GM18520 (cell line): ENCODE measurements around the gene ARX.

Experiments
- ATAC-seq: cut with Tn5 transposase; IDR thresholded peaks from one replicate; pipeline ENCODE4 v1.9.1; 2021; ENCODE audit not compliant: unreplicated experiment

The ARX gene

DNA sequence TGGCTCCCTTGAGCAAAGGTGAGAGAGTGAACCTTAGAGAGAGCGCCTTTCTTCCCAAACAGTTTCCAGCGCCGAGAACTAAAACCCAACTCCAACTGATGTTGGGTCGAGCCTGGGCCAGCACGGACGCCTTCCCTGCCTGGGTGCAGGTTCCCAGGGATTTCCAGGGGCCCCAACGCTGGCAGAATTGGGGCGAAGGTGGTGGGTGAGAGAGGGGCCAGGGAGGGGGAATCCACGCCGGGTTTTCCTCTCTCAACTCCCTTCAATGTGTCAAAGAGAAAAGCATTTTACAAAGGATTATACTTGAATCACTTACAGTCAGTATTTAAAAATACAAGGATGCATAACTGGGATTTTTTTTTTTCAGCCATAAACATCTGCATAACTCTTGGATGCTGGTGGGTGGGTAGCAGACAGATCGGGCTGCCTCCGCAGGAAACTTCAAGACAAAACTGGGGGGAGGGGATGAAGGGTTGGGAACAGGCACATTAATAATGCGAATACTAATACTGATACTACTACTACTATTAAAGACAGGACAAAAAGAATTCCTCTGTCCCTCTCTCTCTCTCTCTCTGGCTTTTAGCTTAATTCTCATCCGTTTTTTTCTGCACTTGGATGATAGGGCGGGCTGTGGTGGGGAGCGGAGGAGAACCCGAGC is 1.3 kb upstream of the ARX start:
- ATAC-seq: no peak

GRCh38 chrX:25016361-25016671 is 551 bp upstream of the ARX start:
- ATAC-seq: no peak

- no peak for ATAC-seq
Measured at GRCh38 chrX:25014366-25014838, 1.4 kb downstream of the ARX start.

DNA sequence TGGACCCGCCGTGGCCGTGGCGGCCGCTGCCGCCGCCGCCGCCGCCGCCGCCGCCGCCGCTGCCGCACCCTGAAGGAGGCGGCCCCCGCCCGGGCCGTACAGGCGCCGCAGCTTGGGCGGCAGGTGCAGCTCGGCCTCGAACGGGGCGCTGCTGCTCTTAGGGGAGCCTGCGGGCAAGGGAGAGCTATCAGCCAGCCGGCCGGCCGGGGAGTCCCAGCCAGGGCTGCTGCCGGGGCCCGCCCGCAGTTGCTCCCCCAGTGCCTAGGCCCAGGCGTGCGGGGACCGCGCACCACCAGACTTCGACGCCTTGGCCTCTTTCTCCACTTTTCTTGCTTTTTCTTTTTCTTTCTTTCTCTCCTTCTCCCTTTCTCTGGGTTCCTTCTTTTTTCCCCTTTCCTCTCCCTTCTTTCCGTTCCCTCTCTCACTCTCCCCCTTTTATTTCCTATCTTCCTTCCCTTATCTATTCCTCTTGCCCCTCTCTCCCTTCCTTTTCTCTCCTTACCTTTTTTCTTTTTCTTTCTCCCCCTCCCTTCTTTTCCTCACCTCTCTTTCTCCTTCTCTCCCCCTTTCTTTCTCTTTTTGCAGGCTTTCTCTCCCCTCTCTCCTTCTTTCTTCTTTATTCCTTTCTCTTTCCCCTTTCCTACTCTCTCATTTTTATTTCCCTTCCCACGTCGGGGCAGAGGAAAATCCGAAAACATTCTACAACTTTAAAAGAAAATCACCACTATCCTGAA is 2.0 kb downstream of the ARX start:
- ATAC-seq: no peak

GRCh38 chrX:25012793-25013631 is 2.8 kb downstream of the ARX start:
- no peak for ATAC-seq

DNA sequence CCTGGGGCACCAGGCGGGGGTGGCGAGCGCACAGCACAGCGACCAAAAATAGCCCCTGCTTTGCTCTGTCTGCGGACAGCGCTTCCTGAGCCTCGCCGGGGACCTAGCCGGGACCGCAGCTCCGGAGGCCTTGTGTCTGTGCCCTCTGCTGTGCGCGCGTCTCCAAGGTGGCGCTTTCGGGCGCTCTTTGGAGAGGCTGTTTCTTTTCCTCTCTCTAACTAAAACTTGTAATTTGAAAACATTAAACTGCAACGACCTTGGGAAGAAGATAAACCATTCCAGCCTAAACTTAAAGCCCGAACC is 3.4 kb downstream of the ARX start:
- no peak for ATAC-seq

DNA sequence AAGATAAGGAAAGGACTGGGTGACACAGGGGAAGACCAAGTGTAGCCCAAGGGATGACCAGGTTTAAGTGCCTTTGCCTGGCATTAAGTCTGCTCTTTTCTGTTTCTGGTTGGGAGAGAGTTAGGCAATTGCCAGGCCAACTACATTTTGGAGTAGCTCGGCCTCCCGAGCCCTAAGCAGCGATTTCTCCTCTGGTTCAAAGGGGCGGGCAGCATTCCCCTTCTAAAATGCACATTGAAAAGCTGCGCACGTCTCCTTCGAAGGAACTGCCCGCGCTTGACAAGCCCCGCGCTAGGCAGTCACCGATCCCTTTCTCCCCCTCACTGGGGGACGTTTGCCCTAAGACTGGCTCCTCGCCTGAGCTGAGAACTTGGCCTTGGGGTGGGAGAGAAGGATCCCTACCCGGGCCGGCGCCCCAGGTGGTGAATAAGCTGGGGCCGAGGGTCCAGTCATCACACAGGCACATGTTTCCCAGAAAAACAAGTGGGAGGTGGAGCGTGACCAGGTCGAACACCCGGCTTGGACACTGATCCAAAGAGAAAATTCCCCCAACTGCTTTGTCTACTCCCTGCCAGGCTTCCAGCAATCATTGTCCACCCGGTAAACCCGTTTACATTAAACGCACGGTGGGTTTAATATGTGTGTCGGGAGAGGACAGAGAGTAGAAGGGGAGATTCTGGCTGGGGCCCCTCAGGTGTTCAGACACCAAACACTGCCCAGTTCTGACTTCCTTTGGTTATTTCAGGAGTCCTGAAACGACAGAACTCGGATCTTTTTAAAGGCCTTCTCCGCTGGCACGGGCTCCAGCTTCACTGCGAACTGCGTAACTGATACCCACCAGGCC is 4.0 kb downstream of the ARX start:
- ATAC-seq: no peak

DNA sequence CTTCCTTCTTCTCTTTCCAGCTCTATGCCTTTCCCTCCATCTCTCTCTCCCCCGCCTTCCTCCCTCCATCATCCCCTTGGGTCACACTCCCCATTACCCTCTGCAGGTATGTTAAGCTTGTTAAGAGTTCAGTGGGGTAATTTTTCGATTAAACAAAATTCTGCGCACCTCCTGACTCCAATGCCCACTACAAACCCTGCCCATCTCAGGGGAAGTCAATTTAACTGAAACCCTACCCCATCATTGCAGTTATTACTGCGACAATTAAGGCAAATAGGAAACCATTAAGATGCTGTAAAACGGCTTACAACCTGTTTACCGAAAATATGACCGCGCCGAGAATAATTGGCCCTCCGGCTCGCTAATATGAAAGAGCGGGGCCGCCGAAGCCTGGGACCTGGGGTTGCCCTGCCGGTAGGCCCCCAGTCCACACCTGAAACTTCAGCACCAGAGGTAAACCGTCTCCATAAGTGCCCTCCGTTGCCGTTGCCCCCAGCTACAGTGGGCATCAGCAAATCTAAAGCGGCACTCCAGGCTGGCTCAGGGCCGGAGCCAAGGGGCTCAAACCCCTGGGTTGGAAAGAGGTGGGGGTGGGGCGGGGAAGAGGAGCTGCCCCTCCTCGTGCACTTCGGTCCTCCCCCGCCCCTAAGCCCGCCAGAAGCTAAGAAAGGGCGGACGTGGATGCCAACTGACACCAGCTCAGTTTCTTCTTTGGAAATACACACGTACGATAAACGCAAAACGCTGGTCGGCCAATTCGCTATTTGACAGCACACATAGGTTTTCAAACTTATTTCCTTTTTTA is 4.8 kb downstream of the ARX start:
- no peak for ATAC-seq

GRCh38 chrX:25009407-25009806 is 6.4 kb downstream of the ARX start:
- no peak for ATAC-seq

DNA sequence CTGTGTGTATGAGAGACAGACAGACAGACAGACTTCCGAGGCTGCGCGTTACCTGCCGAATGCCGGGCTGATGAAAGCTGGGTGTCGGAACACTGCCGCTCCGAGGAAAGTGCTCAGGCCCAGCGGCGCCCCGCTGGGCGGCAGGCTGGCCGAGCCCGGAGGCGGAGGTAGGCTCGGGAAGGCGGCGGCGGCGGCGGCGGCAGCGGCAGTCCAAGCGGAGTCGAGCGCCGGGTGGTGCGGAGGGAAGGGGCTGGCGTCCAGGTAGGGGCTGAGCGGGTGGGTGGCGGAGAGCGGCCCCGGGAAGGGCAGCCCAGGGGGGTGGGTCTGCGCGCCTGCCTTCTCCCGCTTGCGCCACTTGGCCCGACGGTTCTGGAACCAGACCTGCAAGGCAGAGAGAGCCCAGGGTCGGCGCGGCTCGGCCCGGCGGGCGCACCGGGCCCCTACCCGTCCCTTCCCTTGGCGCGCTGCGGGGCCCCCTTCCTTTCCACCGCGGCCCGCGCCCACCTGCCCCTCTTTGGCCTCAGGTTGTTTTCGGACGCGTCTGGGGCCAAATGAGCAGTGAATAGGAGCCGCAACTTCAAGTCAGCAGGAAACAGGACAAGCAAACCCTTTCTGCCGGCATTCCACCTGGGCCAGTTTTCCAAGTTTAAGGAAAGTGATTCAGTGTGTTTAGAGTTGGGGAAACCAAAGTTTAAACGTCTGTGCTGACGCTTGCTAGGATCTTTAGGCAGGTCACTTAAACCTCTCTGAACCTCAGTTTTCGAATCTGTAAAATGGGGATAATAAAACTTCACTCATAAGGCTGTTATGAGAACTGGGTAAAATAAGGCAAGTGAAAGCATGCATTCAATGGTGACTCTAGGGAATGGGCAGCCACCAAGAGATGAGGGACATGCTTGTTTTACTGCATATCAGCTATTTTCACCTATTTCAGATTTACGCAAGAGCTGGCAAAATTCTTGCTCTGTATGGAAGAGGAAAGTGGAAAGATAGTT is 8.4 kb downstream of the ARX start:
- no peak for ATAC-seq

DNA sequence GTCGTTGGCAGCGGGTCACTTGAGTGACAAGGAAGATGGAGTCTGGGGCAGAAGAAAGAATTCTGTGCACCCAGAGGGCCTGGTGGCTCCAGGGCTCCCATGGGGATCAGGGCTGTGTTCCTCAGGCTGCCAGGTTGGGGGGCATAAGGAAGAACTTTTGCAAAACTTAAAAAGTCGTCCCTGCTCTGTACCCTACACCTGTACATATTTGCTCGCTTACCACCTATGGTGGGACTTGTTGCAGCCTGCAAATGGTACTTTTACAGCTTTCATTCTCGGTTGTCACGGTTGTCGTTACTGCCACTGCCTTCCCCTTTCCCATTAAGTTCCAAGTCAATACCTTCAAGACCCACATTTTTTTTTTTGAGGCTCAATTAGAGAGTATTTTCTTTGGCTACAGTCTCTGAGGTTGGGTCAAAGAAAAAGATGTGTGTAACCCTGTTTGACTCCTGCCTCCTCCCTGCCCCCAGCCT is 9.1 kb downstream of the ARX start:
- ATAC-seq: no peak

DNA sequence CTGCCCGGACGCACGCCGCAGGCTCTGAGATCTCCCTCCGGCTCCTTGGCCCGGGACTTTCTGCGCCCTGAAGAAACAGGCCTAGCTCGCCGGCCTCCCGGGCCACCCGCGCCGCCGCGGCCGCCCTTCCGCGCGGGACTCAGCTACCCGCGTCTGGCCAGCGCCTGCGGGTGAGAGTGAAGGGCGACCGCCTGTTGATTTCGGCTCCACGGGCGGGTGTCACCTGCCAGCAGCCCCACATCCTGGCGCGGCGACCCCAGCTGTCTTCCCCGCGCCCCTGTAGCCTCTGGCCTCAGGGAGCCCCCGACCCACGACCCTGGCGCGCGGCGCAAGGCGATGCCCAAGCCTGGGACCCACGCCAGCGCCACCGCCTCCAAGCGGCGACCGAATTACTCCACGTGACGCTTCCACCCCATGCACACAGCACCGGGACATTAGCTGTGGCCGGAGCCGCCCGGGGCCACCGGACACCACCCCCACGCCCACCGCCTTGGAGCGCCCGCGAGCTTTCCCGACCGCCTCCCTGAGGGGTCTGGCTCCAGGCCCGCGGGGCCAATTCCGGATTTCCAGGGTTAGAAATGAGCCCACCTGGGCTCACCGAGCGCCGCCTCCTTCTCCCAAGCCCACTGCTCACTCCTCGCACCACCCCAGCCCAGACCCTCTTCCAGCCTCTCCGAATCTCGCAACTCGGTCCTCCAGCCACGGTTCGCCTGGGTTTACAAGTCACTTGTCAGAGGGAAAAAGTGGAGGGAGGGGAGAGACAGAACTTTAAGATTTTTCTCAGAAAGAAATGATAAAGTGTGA is 10.2 kb downstream of the ARX start:
- ATAC-seq: no peak

- no peak for ATAC-seq
Measured at GRCh38 chrX:25005034-25005381, 10.8 kb downstream of the ARX start.

DNA sequence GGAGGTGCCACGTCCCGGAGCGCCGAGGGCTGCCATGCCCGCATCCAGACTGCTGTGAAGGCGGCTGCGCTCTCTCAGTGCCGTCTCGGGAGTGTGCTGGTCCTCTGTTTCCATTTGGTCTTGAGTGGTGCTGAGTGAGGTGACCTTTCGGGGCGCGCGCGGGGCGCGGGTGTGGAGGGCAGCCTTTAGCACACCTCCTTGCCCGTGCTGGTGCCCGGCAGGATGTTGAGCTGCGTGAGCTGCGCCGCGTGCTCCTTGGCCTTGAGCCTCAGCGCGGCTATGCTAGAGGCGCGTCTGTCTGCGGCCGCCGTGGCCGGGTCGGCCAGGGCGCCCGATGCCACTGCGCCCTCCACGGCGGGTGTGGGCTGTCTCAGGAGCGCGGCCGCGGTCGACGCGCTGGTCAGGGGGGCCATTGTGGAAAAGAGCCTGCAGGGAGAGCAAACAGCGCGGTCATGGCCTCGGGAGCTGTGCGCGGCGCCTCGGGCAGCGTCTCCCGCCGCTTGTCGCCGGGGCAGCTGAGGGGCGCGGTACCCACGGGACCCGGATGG is 11.2 kb downstream of the ARX start:
- no peak for ATAC-seq

- no peak for ATAC-seq
Measured at GRCh38 chrX:25004040-25004439, 11.7 kb downstream of the ARX start.

DNA sequence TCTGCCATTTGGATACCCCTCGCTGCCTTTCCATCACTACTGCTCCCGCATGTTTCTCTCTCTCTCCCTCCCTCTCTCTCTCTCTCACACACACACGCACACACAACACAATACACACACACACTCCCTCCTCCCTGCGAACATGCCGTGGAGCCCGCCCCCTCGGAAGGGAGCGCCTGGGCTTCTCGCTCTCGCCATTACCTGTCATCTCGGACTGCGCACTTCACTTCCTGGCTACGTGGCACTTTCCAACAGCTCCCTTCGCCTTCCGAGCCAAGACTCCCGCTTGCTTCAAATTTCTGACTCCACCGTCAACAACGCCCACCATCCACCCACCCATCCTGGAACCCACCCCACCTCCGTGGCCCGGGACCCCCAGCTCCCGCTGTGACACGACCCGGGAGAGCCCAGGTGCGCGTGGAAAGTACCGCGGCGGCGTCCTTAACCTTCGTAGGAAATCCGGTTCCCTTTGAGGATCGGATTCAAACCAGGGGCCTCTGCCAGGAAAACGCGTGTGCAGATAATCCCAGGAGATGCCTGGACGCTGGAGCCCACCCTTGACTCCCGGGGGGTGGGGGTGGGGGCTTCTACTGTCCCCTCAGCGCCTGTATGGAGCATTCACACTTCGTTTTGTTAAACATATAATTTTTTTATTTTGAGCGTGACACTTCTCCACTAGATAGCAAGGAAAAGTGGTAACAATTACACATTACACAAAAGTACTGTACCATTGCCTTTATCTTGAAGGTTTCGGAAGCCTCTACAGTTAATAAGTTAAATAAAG is 12.5 kb downstream of the ARX start:
- no peak for ATAC-seq

DNA sequence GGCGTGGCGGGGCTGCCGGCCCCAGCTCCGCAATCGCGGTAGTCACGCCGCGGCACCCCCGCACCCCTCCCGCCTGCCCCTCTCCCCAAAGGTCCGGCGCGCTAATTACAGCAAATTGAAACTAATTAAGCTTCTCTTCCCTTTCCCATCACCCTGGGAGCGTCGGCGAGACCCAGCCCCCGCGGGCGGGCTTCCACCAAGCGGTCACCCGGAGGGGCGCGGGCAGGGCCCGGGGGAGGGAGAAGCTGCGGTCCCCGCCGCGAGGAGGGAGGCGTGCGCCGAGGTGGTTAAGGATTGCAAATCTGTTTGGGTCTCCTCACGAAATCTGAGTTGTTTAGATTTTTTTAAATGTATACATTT is 13.1 kb downstream of the ARX start:
- no peak for ATAC-seq
